Mucosa of rectum (tissue), 2 donors: ENCODE results near the gene KLC4.

Source experiments
- H3K27ac ChIP-seq, 2 donors: one replicate each; pipeline ENCODE4 v1.7.0; 2013; ENCODE audit warnings: inconsistent platforms in 2 of 2, low read depth in 2 of 2, low read length in 2 of 2
- H3K27me3 ChIP-seq, 2 donors: one replicate each; pipeline ENCODE4 v1.7.0; 2013; ENCODE audit warnings: low read length in 2 of 2; ENCODE audit not compliant: control insufficient read depth in 2 of 2, insufficient read depth in 2 of 2
- H3K36me3 ChIP-seq, 2 donors: one replicate each; pipeline ENCODE4 v1.7.0; 2013; ENCODE audit warnings: low read length in 2 of 2; ENCODE audit not compliant: control insufficient read depth in 2 of 2, insufficient read depth in 2 of 2
- H3K4me1 ChIP-seq, 2 donors: one replicate each; pipeline ENCODE4 v1.7.0; 2013; ENCODE audit warnings: low read length in 2 of 2, mild to moderate bottlenecking in 1 of 2; ENCODE audit not compliant: control insufficient read depth in 2 of 2, insufficient read depth in 2 of 2
- H3K4me3 ChIP-seq, 2 donors: one replicate each; pipeline ENCODE4 v1.7.0; 2013; ENCODE audit warnings: low read length in 2 of 2
- H3K9ac ChIP-seq, 2 donors: one replicate each; pipeline ENCODE4 v1.7.0; 2013; ENCODE audit warnings: low read length in 2 of 2, low read depth in 1 of 2, mild to moderate bottlenecking in 1 of 2
- H3K9me3 ChIP-seq, 2 donors: one replicate each; pipeline ENCODE4 v1.7.0; 2013; ENCODE audit warnings: low read length in 2 of 2; ENCODE audit not compliant: control insufficient read depth in 2 of 2
- donor health status: healthy.
- donor health status: Normal muscosa, but diverticular disease.

The KLC4 gene

GRCh38 chr6:43123461-43124314 is 64.3 kb downstream of the KLC4 start:
- no peak overlapping the region for H3K27ac ChIP-seq
- no peaks in the 10 kb centered on the region for H3K36me3 ChIP-seq
- H3K27me3 ChIP-seq = no peaks in the 10 kb centered on the region
- no peak overlapping the region for H3K4me3 ChIP-seq
- no peak overlapping the region for H3K9ac ChIP-seq
- H3K9me3 ChIP-seq = no peaks in the 10 kb centered on the region
- H3K4me1 ChIP-seq = peaks cover 0 to 8% of the 10 kb centered on the region in 2 donors

GRCh38 chr6:43124481-43124880 is 65.0 kb downstream of the KLC4 start:
- H3K27ac ChIP-seq = no peak overlapping the region
- peaks cover 0 to 10% of the 10 kb centered on the region in 2 donors for H3K4me1 ChIP-seq
- no peaks in the 10 kb centered on the region for H3K36me3 ChIP-seq

More at GRCh38 chr6:43124481-43124880, 65.0 kb downstream of the KLC4 start:
- Histone ChIP-seq H3K4me3 (no peak overlapping the region), H3K9me3 (no peaks in the 10 kb centered on the region), H3K27me3 (no peaks in the 10 kb centered on the region), H3K9ac (no peak overlapping the region)
